Thyroid gland (tissue), 4 donors: ENCODE measurements around the gene ELOVL1. TPM values are rescaled to one million over a fixed set of nuclear protein-coding genes. Genes with fewer than 3 reads are reported as not detected.

Experiments used
- DNase-seq, 2 donors: peaks; one replicate each; pipeline ENCODE4 v3.0.0-alpha.2; 2019
- H3K27ac ChIP-seq, 3 donors: fragments of 200-600 bp; sonication (generic); 1 replicate in 2 of 3; 2 replicates in 1 of 3; pipeline ENCODE4 v1.5.1; 2016 to 2019; ENCODE audit warnings: mild to moderate bottlenecking in 1 of 3, moderate library complexity in 1 of 3
- H3K27me3 ChIP-seq: fragments of 200-600 bp; sonication (generic); one replicate; pipeline ENCODE4 v1.5.1; 2019
- H3K36me3 ChIP-seq, 2 donors: fragments of 200-600 bp; sonication (generic); one replicate each; pipeline ENCODE4 v1.5.1; 2016 to 2019
- H3K4me1 ChIP-seq, 2 donors: fragments of 200-600 bp; sonication (generic); one replicate each; pipeline ENCODE4 v1.5.1; 2017 to 2019
- H3K4me3 ChIP-seq, 3 donors: fragments of 200-600 bp; sonication (generic); replicated peaks in 1 of 3; 1 replicate in 2 of 3; 2 replicates in 1 of 3; pipeline ENCODE4 v1.5.1; 2016; ENCODE audit warnings: mild to moderate bottlenecking in 1 of 3
- H3K9me3 ChIP-seq: fragments of 200-600 bp; sonication (generic); one replicate; pipeline ENCODE4 v1.5.1; 2017
- POLR2A ChIP-seq, 2 donors: fragments of 450-650 bp; IDR thresholded peaks; one replicate each; pipeline ENCODE4 v1.6.1; 2017; ENCODE audit warnings: antibody characterized with exemption in 2 of 2, mild to moderate bottlenecking in 2 of 2, moderate library complexity in 1 of 2
- WGBS, 2 donors: methylation state at CpG; one replicate each; pipeline ENCODE4 v1.1.5; 2017; 5-methylcytosine and 5-hydroxymethylcytosine counted together
- intact Hi-C: fragments of 100-400 bp; cut with DNase I; formaldehyde crosslinking; loops from one replicate; pipeline ENCODE4 v1.15.1; 2023
- total RNA-seq, 4 donors: library from RNA; depleted of rRNA; stranded (reverse); fragments of >200 nt; gene quantifications; one replicate each; pipeline ENCODE4 v1.2.3, GENCODE V29; 2016
- TF ChIP-seq, protein P1 (sequence below), 6 experiments: fragments of 200-600 bp in 3 of 6; fragments of 450-650 bp in 3 of 6; sonication (generic) in 3 of 6; IDR thresholded peaks; one replicate each; pipeline ENCODE4 v1.5.1; 2016 to 2019; ENCODE audit warnings: antibody characterized with exemption in 6 of 6, mild to moderate bottlenecking in 2 of 6, inconsistent platforms in 1 of 6, moderate library complexity in 1 of 6

ELOVL1 gene
- total RNA-seq, 4 donors from 2014 or later: 70.5 to 117 (median 85.8) TPM

DNA sequence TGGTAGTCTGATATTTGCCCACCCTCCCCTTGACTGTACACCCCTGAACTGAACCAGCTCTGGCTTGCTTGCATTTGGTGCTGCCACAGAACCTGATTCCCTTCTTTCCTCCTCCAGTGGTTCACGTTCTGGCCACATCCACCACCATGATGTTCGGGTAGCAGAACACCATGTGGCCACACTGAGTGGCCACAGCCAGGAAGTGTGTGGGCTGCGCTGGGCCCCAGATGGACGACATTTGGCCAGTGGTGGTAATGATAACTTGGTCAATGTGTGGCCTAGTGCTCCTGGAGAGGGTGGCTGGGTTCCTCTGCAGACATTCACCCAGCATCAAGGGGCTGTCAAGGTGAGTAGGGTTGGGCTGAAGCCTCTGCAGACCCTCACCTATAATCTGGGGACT, 7.2 kb downstream of the ELOVL1 start:
- no peak for DNase-seq
- intact Hi-C loops: no loop called here
- Histone ChIP-seq H3K27me3 (no peaks in the 10 kb centered on the region), H3K9me3 (no peaks in the 10 kb centered on the region), H3K36me3 (peaks cover 31 to 34% of the 10 kb centered on the region in 2 donors), H3K4me1 (peaks cover 9 to 18% of the 10 kb centered on the region in 2 donors), H3K27ac (no peak overlapping the region), H3K4me3 (no peak overlapping the region)
- 67 to 92% methylated on average over 4 of the region's 4 CpGs for WGBS, 2 donors
- TF ChIP-seq, protein P1, sequence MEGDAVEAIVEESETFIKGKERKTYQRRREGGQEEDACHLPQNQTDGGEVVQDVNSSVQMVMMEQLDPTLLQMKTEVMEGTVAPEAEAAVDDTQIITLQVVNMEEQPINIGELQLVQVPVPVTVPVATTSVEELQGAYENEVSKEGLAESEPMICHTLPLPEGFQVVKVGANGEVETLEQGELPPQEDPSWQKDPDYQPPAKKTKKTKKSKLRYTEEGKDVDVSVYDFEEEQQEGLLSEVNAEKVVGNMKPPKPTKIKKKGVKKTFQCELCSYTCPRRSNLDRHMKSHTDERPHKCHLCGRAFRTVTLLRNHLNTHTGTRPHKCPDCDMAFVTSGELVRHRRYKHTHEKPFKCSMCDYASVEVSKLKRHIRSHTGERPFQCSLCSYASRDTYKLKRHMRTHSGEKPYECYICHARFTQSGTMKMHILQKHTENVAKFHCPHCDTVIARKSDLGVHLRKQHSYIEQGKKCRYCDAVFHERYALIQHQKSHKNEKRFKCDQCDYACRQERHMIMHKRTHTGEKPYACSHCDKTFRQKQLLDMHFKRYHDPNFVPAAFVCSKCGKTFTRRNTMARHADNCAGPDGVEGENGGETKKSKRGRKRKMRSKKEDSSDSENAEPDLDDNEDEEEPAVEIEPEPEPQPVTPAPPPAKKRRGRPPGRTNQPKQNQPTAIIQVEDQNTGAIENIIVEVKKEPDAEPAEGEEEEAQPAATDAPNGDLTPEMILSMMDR (IDR thresholded peaks at IDR 0.05): no peak
- TF ChIP-seq POLR2A (IDR thresholded peaks at IDR 0.05): no peak

- TF ChIP-seq POLR2A (IDR thresholded peaks at IDR 0.05): no peak
- TF ChIP-seq, protein P1 (IDR thresholded peaks at IDR 0.05): no peak
- intact Hi-C loops: no loop called here
- H3K9me3 ChIP-seq: no peaks in the 10 kb centered on the region
- DNase-seq: peak; percentile 36 to 44
- peaks cover 9 to 12% of the 10 kb centered on the region in 2 donors for H3K4me1 ChIP-seq
- H3K36me3 ChIP-seq: peaks cover 24 to 26% of the 10 kb centered on the region in 2 donors
- no peak overlapping the region for H3K4me3 ChIP-seq
- H3K27ac ChIP-seq: no peak overlapping the region
- 24 to 44% methylated on average over 11 of the region's 11 CpGs for WGBS, 2 donors
- H3K27me3 ChIP-seq: no peaks in the 10 kb centered on the region
Measured at GRCh38 chr1:43359696-43360095, 8.1 kb downstream of the ELOVL1 start.

GRCh38 chr1:43358746-43359693, 8.8 kb downstream of the ELOVL1 start, which contains the start of gene CDC20:
TSS of gene CDC20 (plus strand) at chr1:43358981. CDS start at chr1:43359216, 235 bp downstream.
- intact Hi-C loops: no loop called here
- peak; percentile 99 to 100 for DNase-seq
- WGBS, 2 donors: 2 to 8% methylated on average over 2 to 26 of the region's 59 CpGs
- Histone ChIP-seq H3K27ac (peak within 1 kb of the TSS; percentile 72 to 92 (median 80)), H3K36me3 (peaks cover 18 to 19% of the 10 kb centered on the region in 2 donors), H3K4me1 (peaks cover 9 to 12% of the 10 kb centered on the region in 2 donors), H3K27me3 (no peaks in the 10 kb centered on the region), H3K9me3 (no peaks in the 10 kb centered on the region), H3K4me3 (peak within 1 kb of the TSS in 2 of 3 donors; percentile 33 to 45)
- TF ChIP-seq POLR2A (IDR thresholded peaks at IDR 0.05): peak in 1 of 2 donors; percentile 63
- TF ChIP-seq, protein P1 (IDR thresholded peaks at IDR 0.05): no peak

- Histone ChIP-seq H3K4me3 (peak overlapping the region in 2 of 3 donors; percentile 33 to 45), H3K36me3 (peaks cover 10 to 11% of the 10 kb centered on the region in 2 donors), H3K27me3 (no peaks in the 10 kb centered on the region), H3K27ac (peak overlapping the region; percentile 72 to 92 (median 80)), H3K9me3 (no peaks in the 10 kb centered on the region), H3K4me1 (peaks cover 9 to 12% of the 10 kb centered on the region in 2 donors)
- intact Hi-C loops: no loop called here
- WGBS, 2 donors: 1% methylated on average over 18 to 28 of the region's 33 CpGs
- DNase-seq: peak; percentile 16 to 21
- TF ChIP-seq, protein P1 (IDR thresholded peaks at IDR 0.05): peak in 4 of 6 experiments; percentile 24 to 51 (median 36)
- TF ChIP-seq POLR2A (IDR thresholded peaks at IDR 0.05): no peak
Measured at GRCh38 chr1:43358121-43358745, 9.6 kb downstream of the ELOVL1 start.
